ENCODE results near the gene NEURL2. TPM values are rescaled to one million over a fixed set of nuclear protein-coding genes. Genes with fewer than 3 reads are reported as not detected.

The NEURL2 gene
- total and polyA plus RNA-seq, 10 of the 15 experiments (the other 5 are each of a cell fraction or from before 2014, with no cell fraction given) = 0.53 to 7.0 (median 2.7) TPM

DNA sequence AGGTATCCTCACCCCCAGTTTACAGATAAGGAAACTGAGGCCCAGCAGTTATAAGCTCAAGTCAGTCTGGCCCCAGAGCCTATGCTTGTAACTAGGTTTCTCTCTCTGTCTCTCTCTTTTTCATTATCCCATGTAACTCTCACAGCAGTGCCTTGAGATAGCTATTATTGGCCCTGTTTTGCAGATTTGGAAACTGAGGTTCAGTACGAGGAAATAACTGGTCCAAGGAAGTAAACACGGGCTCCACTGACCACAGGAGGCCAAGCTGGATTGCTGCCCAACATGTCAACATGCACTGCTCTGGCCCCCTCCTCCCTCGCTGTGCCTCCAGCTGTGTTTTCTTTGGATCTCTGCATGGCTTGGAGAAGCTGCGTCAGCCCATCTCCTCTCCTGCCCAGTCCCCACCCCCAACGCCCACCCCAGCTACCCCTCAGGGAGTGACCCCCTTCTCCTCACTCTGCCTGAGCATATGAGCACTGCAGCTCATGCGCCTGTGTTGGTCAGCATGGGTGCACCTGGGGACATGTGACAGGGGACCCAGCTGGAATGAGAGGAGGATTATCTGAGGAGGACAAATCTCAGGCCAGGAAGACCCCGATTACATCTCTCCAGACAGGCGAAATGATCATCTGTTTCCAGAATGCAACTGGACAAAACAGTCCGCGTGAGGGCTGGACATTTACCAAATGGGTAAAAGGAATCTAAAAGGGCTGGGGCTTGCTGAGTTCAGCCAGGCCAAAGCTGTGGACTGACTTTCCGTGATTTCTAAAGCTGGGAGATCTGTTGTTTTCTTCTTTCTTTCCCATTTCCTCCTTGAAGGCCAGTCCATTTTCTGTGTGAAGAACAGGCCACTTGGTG is 28.8 kb upstream of the NEURL2 start:
- BruUV-seq (replicated peaks) = no TSS peak
- Histone ChIP-seq H3K36me3 (ENCODE audit: control insufficient read depth in 2 of 2, insufficient read depth in 2 of 2, low read length in 1 of 2) (no peaks in the 10 kb centered on the region), H2AFZ (ENCODE audit: control insufficient read depth, low read depth, low read length) (no peak overlapping the region), H3K4me3 (no peak overlapping the region), H3K4me2 (ENCODE audit: control insufficient read depth, insufficient read depth) (no peak overlapping the region), H3K27me3 (replicated peaks in 1 of 2; ENCODE audit: control insufficient read depth in 2 of 2, insufficient read depth in 2 of 2, low read length in 1 of 2) (no peaks in the 10 kb centered on the region), H3K9ac (ENCODE audit: control insufficient read depth, insufficient read depth, low read length) (no peak overlapping the region), H3K27ac (ENCODE audit: control insufficient read depth, insufficient read depth) (no peak overlapping the region), H3K79me2 (ENCODE audit: control insufficient read depth, insufficient read depth, low read length) (no peaks in the 10 kb centered on the region), H4K20me1 (ENCODE audit: control insufficient read depth, insufficient read depth) (no peaks in the 10 kb centered on the region), H3K4me1 (ENCODE audit: control insufficient read depth, insufficient read depth, low read length) (no peaks in the 10 kb centered on the region), H3K9me3 (replicated peaks; ENCODE audit: control insufficient read depth, insufficient read depth, low read length) (no peaks in the 10 kb centered on the region)
- RAD21 ChIA-PET (ENCODE audit: unreplicated experiment) = no interaction called here
- TF ChIP-seq RUNX3 (IDR thresholded peaks at IDR 0.05; ENCODE audit: low read length) (no peak), PML (IDR thresholded peaks at IDR 0.05; ENCODE audit: low read length) (no peak), POLR2AphosphoS5 (IDR thresholded peaks at IDR 0.05; ENCODE audit: low read length) (no peak), JUNB (IDR thresholded peaks at IDR 0.05) (no peak), USF2 (IDR thresholded peaks at IDR 0.05; ENCODE audit: borderline replicate concordance, low read depth, low read length) (no peak), CHD4 (IDR thresholded peaks at IDR 0.05) (no peak), SIX5 (IDR thresholded peaks at IDR 0.05; ENCODE audit: low read depth, low read length, severe bottlenecking) (no peak), SREBF2 (IDR thresholded peaks at IDR 0.05; ENCODE audit: low read length) (no peak), PKNOX1 (IDR thresholded peaks at IDR 0.05) (no peak), NFYA (IDR thresholded peaks at IDR 0.05; ENCODE audit: borderline replicate concordance, low read depth, low read length) (no peak)
- TF ChIP-seq, protein P1, sequence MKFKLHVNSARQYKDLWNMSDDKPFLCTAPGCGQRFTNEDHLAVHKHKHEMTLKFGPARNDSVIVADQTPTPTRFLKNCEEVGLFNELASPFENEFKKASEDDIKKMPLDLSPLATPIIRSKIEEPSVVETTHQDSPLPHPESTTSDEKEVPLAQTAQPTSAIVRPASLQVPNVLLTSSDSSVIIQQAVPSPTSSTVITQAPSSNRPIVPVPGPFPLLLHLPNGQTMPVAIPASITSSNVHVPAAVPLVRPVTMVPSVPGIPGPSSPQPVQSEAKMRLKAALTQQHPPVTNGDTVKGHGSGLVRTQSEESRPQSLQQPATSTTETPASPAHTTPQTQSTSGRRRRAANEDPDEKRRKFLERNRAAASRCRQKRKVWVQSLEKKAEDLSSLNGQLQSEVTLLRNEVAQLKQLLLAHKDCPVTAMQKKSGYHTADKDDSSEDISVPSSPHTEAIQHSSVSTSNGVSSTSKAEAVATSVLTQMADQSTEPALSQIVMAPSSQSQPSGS (IDR thresholded peaks at IDR 0.05; ENCODE audit: low read length) = no peak
- TF ChIP-seq, protein P2, sequence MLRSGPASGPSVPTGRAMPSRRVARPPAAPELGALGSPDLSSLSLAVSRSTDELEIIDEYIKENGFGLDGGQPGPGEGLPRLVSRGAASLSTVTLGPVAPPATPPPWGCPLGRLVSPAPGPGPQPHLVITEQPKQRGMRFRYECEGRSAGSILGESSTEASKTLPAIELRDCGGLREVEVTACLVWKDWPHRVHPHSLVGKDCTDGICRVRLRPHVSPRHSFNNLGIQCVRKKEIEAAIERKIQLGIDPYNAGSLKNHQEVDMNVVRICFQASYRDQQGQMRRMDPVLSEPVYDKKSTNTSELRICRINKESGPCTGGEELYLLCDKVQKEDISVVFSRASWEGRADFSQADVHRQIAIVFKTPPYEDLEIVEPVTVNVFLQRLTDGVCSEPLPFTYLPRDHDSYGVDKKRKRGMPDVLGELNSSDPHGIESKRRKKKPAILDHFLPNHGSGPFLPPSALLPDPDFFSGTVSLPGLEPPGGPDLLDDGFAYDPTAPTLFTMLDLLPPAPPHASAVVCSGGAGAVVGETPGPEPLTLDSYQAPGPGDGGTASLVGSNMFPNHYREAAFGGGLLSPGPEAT (IDR thresholded peaks at IDR 0.05; ENCODE audit: low read depth) = no peak
- intact Hi-C loops (cut with micrococcal nuclease; ENCODE audit: unreplicated experiment) = no loop called here
- SMC1A ChIA-PET (ENCODE audit: uncharacterized antibody, unreplicated experiment) = interaction anchor here (0.5 to 1.5 kb wide), 3 partner anchors 14 to 147 kb away, joined by 3 to 5 read pairs (median 3); no protein-coding TSS in a partner anchor
- POLR2A ChIA-PET = interaction anchor here (1.1 kb wide), 3 partner anchors 8 to 25 kb away, joined by 3 to 7 read pairs (median 3); partner anchors contain the start of gene PCIF1
- ATAC-seq (no peak), FAIRE-seq (no peak), DNase-seq (ENCODE audit: low read depth, low spot score) (no peak)
- CTCF ChIA-PET = interaction anchor here (0.6 to 3.0 kb wide), 5 partner anchors 8 to 120 kb away, joined by 3 to 12 read pairs (median 4); no protein-coding TSS in a partner anchor
- 46% methylated on average over 9 of the region's 11 CpGs for WGBS (ENCODE audit: insufficient coverage, insufficient replicate concordance, low lambda C conversion rate, missing lambda C conversion rate)
- in situ Hi-C loops (cut with MboI) = no loop called here
